ENCODE measurements around the gene OSGEPL1. TPM values are rescaled to one million over a fixed set of nuclear protein-coding genes. Genes with fewer than 3 reads are reported as not detected.
A peak's percentile ranks its signal among the peaks of the same experiment; 100 is the strongest.
"Not testable (repeated sequence)": the region's sequence is repeated elsewhere in the genome, so short reads cannot be mapped to it uniquely, and the experiment has no call there.

OSGEPL1 gene
- total RNA-seq, 3 donors from 2014 or later (not counting 1 experiment from before 2014, with no cell fraction given) = 5.6 to 10.2 (median 8.5) TPM

- Mint-ChIP-seq H3K27me3 (ENCODE audit: low read depth in 2 of 2) (no peaks in the 10 kb centered on the region), H3K9me3 (no peaks in the 10 kb centered on the region), H3K4me1 (peaks cover 0 to 4% of the 10 kb centered on the region in 2 donors), H3K4me3 (no peak overlapping the region), H3K27ac (no peak overlapping the region), H3K36me3 (no peaks in the 10 kb centered on the region)
- intact Hi-C loops (cut with micrococcal nuclease) = no loop called here
- no peak overlapping the region for H3K4me3 ChIP-seq (ENCODE audit: low read length)
- 100% methylated on average over 2 of the region's 6 CpGs for WGBS (ENCODE audit: insufficient coverage)
- no peaks in the 10 kb centered on the region for H3K9me3 ChIP-seq (ENCODE audit: control insufficient read depth, insufficient read depth, low read length)
- H3K4me1 ChIP-seq (ENCODE audit: control insufficient read depth, insufficient read depth, low read length) = no peaks in the 10 kb centered on the region
- H3K36me3 ChIP-seq (ENCODE audit: control insufficient read depth, insufficient read depth, low read length) = peaks cover 63% of the 10 kb centered on the region
- DNase-seq = no peak
- no peak for ATAC-seq
- no peaks in the 10 kb centered on the region for H3K27me3 ChIP-seq (ENCODE audit: control insufficient read depth, insufficient read depth, low read length)
- no peak for TF ChIP-seq CTCF (IDR thresholded peaks at IDR 0.05)
- no peak overlapping the region for H3K27ac ChIP-seq (ENCODE audit: low read length)
These were observed 8.2 kb upstream of the OSGEPL1 start for GRCh38 chr2:189770590-189771322.

- DNase-seq (no peak), ATAC-seq (no peak)
- intact Hi-C loops (cut with micrococcal nuclease) = loop anchor here (2.0 kb wide), 1 partner anchor 323 kb away; the partner anchor contains the start of gene WDR75
- Histone ChIP-seq H3K36me3 (ENCODE audit: control insufficient read depth, insufficient read depth, low read length) (peaks cover 7% of the 10 kb centered on the region), H3K27me3 (ENCODE audit: control insufficient read depth, insufficient read depth, low read length) (no peaks in the 10 kb centered on the region), H3K9me3 (ENCODE audit: control insufficient read depth, insufficient read depth, low read length) (no peaks in the 10 kb centered on the region), H3K27ac (ENCODE audit: low read length) (no peak overlapping the region), H3K4me3 (ENCODE audit: low read length) (no peak overlapping the region), H3K4me1 (ENCODE audit: control insufficient read depth, insufficient read depth, low read length) (no peaks in the 10 kb centered on the region)
- Mint-ChIP-seq H3K27ac (peak overlapping the region in 1 of 2 donors; percentile 98), H3K36me3 (no peaks in the 10 kb centered on the region), H3K4me1 (peaks cover 6 to 7% of the 10 kb centered on the region in 2 donors), H3K9me3 (no peaks in the 10 kb centered on the region), H3K27me3 (ENCODE audit: low read depth in 2 of 2) (no peaks in the 10 kb centered on the region), H3K4me3 (peak overlapping the region; percentile 99)
- WGBS (ENCODE audit: insufficient coverage) = 89% methylated on average over 3 of the region's 4 CpGs
- TF ChIP-seq CTCF (IDR thresholded peaks at IDR 0.05) = no peak
These were observed 1.5 kb upstream of the OSGEPL1 start for GRCh38 chr2:189763908-189764661.

- ATAC-seq (peak in 1 of 3 donors; percentile 11), DNase-seq (no peak)
- H3K27ac Mint-ChIP-seq = peak overlapping the region; percentile 95 to 98
- no peaks in the 10 kb centered on the region for H3K36me3 Mint-ChIP-seq
- WGBS (ENCODE audit: insufficient coverage) = 1% methylated on average over 7 of the region's 7 CpGs
- Histone ChIP-seq H3K4me1 (ENCODE audit: control insufficient read depth, insufficient read depth, low read length) (no peaks in the 10 kb centered on the region), H3K9me3 (ENCODE audit: control insufficient read depth, insufficient read depth, low read length) (no peaks in the 10 kb centered on the region), H3K4me3 (ENCODE audit: low read length) (peak overlapping the region; percentile 70), H3K36me3 (ENCODE audit: control insufficient read depth, insufficient read depth, low read length) (peaks cover 3% of the 10 kb centered on the region), H3K27ac (ENCODE audit: low read length) (peak overlapping the region; percentile 86), H3K27me3 (ENCODE audit: control insufficient read depth, insufficient read depth, low read length) (no peaks in the 10 kb centered on the region)
- intact Hi-C loops (cut with micrococcal nuclease) = loop anchor here (1.0 to 2.0 kb wide), 4 partner anchors 22 to 321 kb away; partner anchors contain the start of genes ASNSD1, ORMDL1, PMS1 and WDR75
- no peaks in the 10 kb centered on the region for H3K27me3 Mint-ChIP-seq (ENCODE audit: low read depth in 2 of 2)
- H3K4me1 Mint-ChIP-seq = peaks cover 6 to 7% of the 10 kb centered on the region in 2 donors
- H3K4me3 Mint-ChIP-seq = peak overlapping the region; percentile 99
- TF ChIP-seq CTCF (IDR thresholded peaks at IDR 0.05) = no peak
- no peaks in the 10 kb centered on the region for H3K9me3 Mint-ChIP-seq
These were observed 402 bp downstream of the OSGEPL1 start for GRCh38 chr2:189762229-189762550.

- H3K4me1 ChIP-seq (ENCODE audit: control insufficient read depth, insufficient read depth, low read length); ATAC-seq; H3K27me3 Mint-ChIP-seq (ENCODE audit: low read depth in 2 of 2); H3K4me1 Mint-ChIP-seq; H3K36me3 ChIP-seq (ENCODE audit: control insufficient read depth, insufficient read depth, low read length); H3K4me3 ChIP-seq (ENCODE audit: low read length); H3K9me3 Mint-ChIP-seq; H3K9me3 ChIP-seq (ENCODE audit: control insufficient read depth, insufficient read depth, low read length); H3K27ac Mint-ChIP-seq; intact Hi-C loops (cut with micrococcal nuclease); H3K27ac ChIP-seq (ENCODE audit: low read length); H3K27me3 ChIP-seq (ENCODE audit: control insufficient read depth, insufficient read depth, low read length); H3K36me3 Mint-ChIP-seq; DNase-seq; H3K4me3 Mint-ChIP-seq: not testable (repeated sequence)
- 94% methylated on average over 10 of the region's 19 CpGs for WGBS (ENCODE audit: insufficient coverage)
These were observed 2.4 kb downstream of the OSGEPL1 start for GRCh38 chr2:189760154-189760553.

Measured in natural killer cell (primary cell).